NCI-H1417 (cell line): ENCODE measurements around the gene AJM1.
"Not testable (repeated sequence)": the region's sequence is repeated elsewhere in the genome, so short reads cannot be mapped to it uniquely, and the experiment has no call there.

Experiments used
- DNase-seq, 3 experiments: peaks; one replicate each; lab custom pipeline; 2025; lab: John Stamatoyannopoulos, UW

Gene AJM1

GRCh38 chr9:136856541-136857141 lies 14.4 kb downstream of the AJM1 start:
- no peak for DNase-seq

GRCh38 chr9:136857166-136857565 lies 14.9 kb downstream of the AJM1 start:
- DNase-seq: peak in 2 of 3 experiments; percentile 58 to 71

- peak in 2 of 3 experiments; percentile 88 to 91 for DNase-seq
Observed at GRCh38 chr9:136857581-136858412, 15.5 kb downstream of the AJM1 start.

GRCh38 chr9:136858452-136858843 lies 16.2 kb downstream of the AJM1 start:
- peak in 2 of 3 experiments; percentile 58 to 69 for DNase-seq

- no peak for DNase-seq
Observed at GRCh38 chr9:136858844-136859757, 16.8 kb downstream of the AJM1 start.

GRCh38 chr9:136860529-136860928 lies 18.3 kb downstream of the AJM1 start:
- DNase-seq: no peak

GRCh38 chr9:136860933-136861873 lies 18.9 kb downstream of the AJM1 start:
- no peak for DNase-seq

GRCh38 chr9:136861874-136862457 lies 19.7 kb downstream of the AJM1 start:
- no peak for DNase-seq

- no peak for DNase-seq
Observed at GRCh38 chr9:136862849-136863622, 20.8 kb downstream of the AJM1 start.

GRCh38 chr9:136863623-136864273 lies 21.5 kb downstream of the AJM1 start:
- no peak for DNase-seq

GRCh38 chr9:136865041-136865767 lies 22.9 kb downstream of the AJM1 start:
- no peak for DNase-seq

- no peak for DNase-seq
Observed at GRCh38 chr9:136865768-136866103, 23.5 kb downstream of the AJM1 start.

GRCh38 chr9:136866898-136867421 lies 24.7 kb downstream of the AJM1 start:
- not testable (repeated sequence) for DNase-seq

GRCh38 chr9:136867480-136867879 lies 25.2 kb downstream of the AJM1 start:
- no peak for DNase-seq

- no peak for DNase-seq
Observed at GRCh38 chr9:136867917-136868316, 25.6 kb downstream of the AJM1 start.

GRCh38 chr9:136868644-136869043 lies 26.4 kb downstream of the AJM1 start:
- no peak for DNase-seq

GRCh38 chr9:136869611-136870010 lies 27.3 kb downstream of the AJM1 start:
- not testable (repeated sequence) for DNase-seq

GRCh38 chr9:136875155-136875554 lies 32.9 kb downstream of the AJM1 start:
- DNase-seq: no peak

GRCh38 chr9:136876476-136876875 lies 34.2 kb downstream of the AJM1 start:
- no peak for DNase-seq
